ENCODE results near the gene SLC6A6.

The SLC6A6 gene

GRCh38 chr3:14505803-14506500 is 103.5 kb downstream of the SLC6A6 start:
- TF ChIP-seq CTCF (IDR thresholded peaks at IDR 0.05; ENCODE audit: low read depth, low read length): no peak
- no peak for DNase-seq (ENCODE audit: low read depth, low spot score)
- in situ Hi-C loops (cut with HindIII; ENCODE audit: low sequenced_read_pairs): no loop called here

DNA sequence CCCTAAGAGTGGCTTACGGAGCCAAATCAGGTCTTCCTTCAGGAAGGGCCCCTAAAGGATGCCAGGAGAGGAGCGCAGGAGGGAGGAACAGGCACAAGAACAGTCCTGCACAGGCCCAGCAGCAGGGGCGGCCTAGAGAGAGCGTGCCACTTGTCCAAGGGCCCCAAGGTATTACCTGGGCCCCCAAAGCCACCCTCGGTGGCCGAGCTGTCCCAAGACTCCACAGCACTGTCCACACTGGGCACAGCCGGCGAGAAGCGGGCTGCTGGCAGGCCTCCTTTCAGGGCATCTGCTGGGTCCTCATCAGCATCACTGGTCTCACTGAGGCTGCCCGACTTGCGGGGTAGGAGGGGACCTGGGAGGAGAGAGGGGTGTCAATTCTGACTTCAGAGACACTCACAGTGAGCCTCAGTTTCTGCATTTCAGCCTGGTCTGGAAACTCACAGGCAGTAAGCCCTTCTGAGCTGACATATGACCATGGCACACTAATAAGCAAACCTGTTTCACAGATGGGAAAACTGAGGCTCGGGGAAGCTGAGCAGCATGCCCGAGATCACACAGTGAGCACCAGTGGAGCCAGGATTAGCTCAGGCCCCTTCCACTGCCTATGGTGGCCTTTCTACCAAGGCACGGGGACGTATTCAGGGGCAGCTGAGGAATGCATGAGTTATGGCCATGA is 104.4 kb downstream of the SLC6A6 start:
- in situ Hi-C loops (cut with HindIII; ENCODE audit: low sequenced_read_pairs): no loop called here
- no peak overlapping the region for H3K4me3 ChIP-seq (ENCODE audit: low read depth, low read length)
- no peak for DNase-seq (ENCODE audit: low read depth, low spot score)
- no peak for TF ChIP-seq CTCF (IDR thresholded peaks at IDR 0.05; ENCODE audit: low read depth, low read length)

More at GRCh38 chr3:14505803-14506500, 103.5 kb downstream of the SLC6A6 start:
- H3K4me3 ChIP-seq (ENCODE audit: low read depth, low read length): no peak overlapping the region

GRCh38 chr3:14507305-14507741 is 104.9 kb downstream of the SLC6A6 start:
- no peak overlapping the region for H3K4me3 ChIP-seq (ENCODE audit: low read depth, low read length)
- no peak for TF ChIP-seq CTCF (IDR thresholded peaks at IDR 0.05; ENCODE audit: low read depth, low read length)
- in situ Hi-C loops (cut with HindIII; ENCODE audit: low sequenced_read_pairs): no loop called here
- no peak for DNase-seq (ENCODE audit: low read depth, low spot score)

DNA sequence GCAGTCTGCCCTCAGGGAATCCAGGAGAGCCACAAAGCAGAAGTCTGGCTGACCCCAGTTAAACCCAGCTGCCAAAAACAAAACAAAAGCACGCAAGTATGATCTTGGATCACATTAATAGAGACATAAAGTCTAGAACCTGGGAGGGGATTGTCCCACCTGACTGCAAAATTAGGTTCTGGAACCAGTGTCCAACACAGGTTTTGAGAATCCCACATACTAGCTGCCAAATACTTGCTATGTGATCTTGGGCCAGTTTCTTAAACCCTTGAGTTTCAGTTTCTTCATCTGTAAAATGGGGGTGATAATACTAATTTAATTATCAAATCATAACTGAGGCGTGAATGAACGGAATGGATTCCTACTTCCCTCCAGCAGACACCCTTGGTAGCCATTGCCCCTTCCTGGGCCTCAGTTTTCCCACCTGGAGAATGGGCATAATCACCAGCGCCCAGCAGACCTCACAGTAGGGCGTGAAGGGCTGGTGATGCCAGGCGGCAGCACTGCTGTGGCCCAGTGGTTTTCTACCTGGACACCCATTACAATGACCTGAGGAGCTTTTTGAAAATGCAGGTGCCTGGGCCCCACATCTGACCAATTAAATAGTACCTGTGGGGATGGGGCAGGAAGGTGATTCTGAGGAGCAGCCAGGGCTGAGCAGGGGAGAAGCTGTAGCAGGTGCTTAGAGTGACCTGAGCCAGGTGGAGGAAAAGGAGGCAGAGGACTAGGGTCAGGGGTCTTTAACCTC is 105.5 kb downstream of the SLC6A6 start:
- no peak for TF ChIP-seq CTCF (IDR thresholded peaks at IDR 0.05; ENCODE audit: low read depth, low read length)
- H3K4me3 ChIP-seq (ENCODE audit: low read depth, low read length): no peak overlapping the region
- DNase-seq (ENCODE audit: low read depth, low spot score): no peak
- in situ Hi-C loops (cut with HindIII; ENCODE audit: low sequenced_read_pairs): no loop called here

DNA sequence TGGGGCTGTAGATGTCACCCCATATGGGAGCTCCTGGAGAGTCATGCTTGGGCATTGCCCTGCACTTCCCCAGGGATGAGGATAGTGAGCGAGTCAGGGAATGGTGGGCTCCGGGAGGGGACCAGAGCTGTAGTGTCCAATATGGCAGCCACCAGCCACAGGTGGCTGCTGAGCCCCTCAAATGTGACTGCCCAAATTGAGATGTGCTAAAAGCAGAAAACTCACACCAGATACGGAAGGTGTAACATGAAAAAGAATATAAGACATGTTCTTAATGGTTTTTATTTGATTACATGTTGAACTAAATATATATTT is 106.1 kb downstream of the SLC6A6 start:
- no peak for TF ChIP-seq CTCF (IDR thresholded peaks at IDR 0.05; ENCODE audit: low read depth, low read length)
- no peak for DNase-seq (ENCODE audit: low read depth, low spot score)
- no peak overlapping the region for H3K4me3 ChIP-seq (ENCODE audit: low read depth, low read length)
- in situ Hi-C loops (cut with HindIII; ENCODE audit: low sequenced_read_pairs): no loop called here

DNA sequence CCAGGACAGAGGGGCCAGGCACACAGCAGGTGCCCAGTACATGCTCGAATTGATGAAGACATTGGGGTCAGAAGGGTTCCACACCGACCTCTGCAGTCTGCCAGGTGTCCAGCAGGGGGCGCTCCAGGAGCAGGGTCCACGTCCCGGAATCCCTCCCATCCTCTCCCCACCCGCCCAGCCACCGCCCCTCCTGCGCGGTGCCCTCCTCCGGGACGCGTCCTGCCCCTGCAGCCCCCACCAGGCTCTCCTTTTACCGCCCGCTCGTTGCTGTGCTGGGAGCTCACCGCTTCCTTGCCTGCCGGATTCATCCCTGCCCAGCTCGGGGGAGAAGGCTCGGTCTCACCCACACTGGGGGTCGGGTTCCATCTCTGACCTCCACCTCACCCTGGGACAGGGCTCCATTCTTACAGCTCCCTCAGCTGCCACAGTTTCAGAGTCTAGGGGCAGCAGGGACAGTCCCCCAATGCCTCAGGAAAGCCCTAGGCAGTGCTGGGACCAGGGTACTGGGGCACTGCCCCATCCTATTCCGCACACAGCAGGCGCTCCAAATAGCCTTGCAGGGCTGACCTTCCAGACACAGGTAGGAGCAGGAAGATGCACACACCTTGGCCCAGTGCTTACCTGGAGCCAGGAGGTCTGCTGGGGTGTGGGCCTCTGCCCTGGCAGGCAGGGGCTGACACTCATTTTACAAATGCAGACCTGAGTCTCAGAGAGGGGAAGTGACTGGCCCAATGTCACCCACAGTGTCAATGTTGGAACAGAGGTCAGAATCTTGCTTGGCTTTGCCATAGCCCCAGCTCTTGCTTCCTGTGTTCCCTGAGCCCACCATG is 106.8 kb downstream of the SLC6A6 start:
- no peak overlapping the region for H3K4me3 ChIP-seq (ENCODE audit: low read depth, low read length)
- no peak for DNase-seq (ENCODE audit: low read depth, low spot score)
- in situ Hi-C loops (cut with HindIII; ENCODE audit: low sequenced_read_pairs): no loop called here
- TF ChIP-seq CTCF (IDR thresholded peaks at IDR 0.05; ENCODE audit: low read depth, low read length): peak; percentile 90
